Gastroesophageal sphincter (tissue), 4 donors: ENCODE results near the gene TCTN2. TPM values are rescaled to one million over a fixed set of nuclear protein-coding genes. Genes with fewer than 3 reads are reported as not detected.

Experiments used
- ATAC-seq: fragments of 150-250 bp; one replicate; pipeline ENCODE4 v1.9.1; 2016; ENCODE audit warnings: mild to moderate bottlenecking, moderate library complexity
- H3K27ac ChIP-seq, 4 donors: fragments of 200-600 bp; sonication (generic) in 3 of 4; 1 replicate in 3 of 4; 2 replicates in 1 of 4; pipeline ENCODE4 v1.5.1; 2016 to 2019
- H3K27me3 ChIP-seq: fragments of 200-600 bp; sonication (generic); one replicate; pipeline ENCODE4 v1.5.1; 2019
- H3K36me3 ChIP-seq, 2 donors: fragments of 200-600 bp; sonication (generic); one replicate each; pipeline ENCODE4 v1.5.1; 2019; ENCODE audit warnings: control low read depth in 1 of 2
- H3K4me1 ChIP-seq, 3 donors: fragments of 200-600 bp; sonication (generic); 1 replicate in 2 of 3; 2 replicates in 1 of 3; pipeline ENCODE4 v1.5.1; 2016 to 2019; ENCODE audit warnings: control low read depth in 2 of 3
- H3K4me3 ChIP-seq, 2 donors: fragments of 200-600 bp; sonication (generic); one replicate each; pipeline ENCODE4 v1.5.1; 2019; ENCODE audit warnings: mild to moderate bottlenecking in 1 of 2, moderate library complexity in 1 of 2
- H3K9me3 ChIP-seq, 3 donors: fragments of 200-600 bp; sonication (generic); one replicate each; pipeline ENCODE4 v1.5.1; 2017 to 2019; ENCODE audit warnings: control low read depth in 2 of 3
- CTCF ChIP-seq, 4 experiments: fragments of 200-600 bp in 2 of 4; fragments of 450-650 bp in 2 of 4; sonication (generic) in 1 of 4; IDR thresholded peaks; one replicate each; pipeline ENCODE4 v1.5.1; 2017 to 2019; ENCODE audit warnings: antibody characterized with exemption in 4 of 4, mild to moderate bottlenecking in 2 of 4, moderate library complexity in 2 of 4
- EP300 ChIP-seq: sonication (generic); formaldehyde crosslinking; IDR thresholded peaks from one replicate; pipeline ENCODE4 v1.6.1; 2017; ENCODE audit warnings: antibody characterized with exemption, mild to moderate bottlenecking
- POLR2A ChIP-seq, 2 donors: fragments of 450-650 bp; IDR thresholded peaks; one replicate each; pipeline ENCODE4 v1.6.1; 2017; ENCODE audit warnings: antibody characterized with exemption in 2 of 2, mild to moderate bottlenecking in 2 of 2, moderate library complexity in 1 of 2
- POLR2AphosphoS5 ChIP-seq: sonication (generic); formaldehyde crosslinking; IDR thresholded peaks from one replicate; pipeline ENCODE4 v1.6.1; 2017; ENCODE audit warnings: antibody characterized with exemption
- WGBS, 2 donors: methylation state at CpG; one replicate each; pipeline ENCODE4 v1.1.5; 2018; ENCODE audit warnings: low coverage in 1 of 2; 5-methylcytosine and 5-hydroxymethylcytosine counted together
- total RNA-seq, 4 donors: library from RNA; depleted of rRNA; stranded (reverse); fragments of >200 nt; gene quantifications; one replicate each; pipeline ENCODE4 v1.1.0, GENCODE V29; 2016

TCTN2 gene
- total RNA-seq, 4 donors from 2014 or later = 5.0 to 7.8 (median 7.1) TPM

GRCh38 chr12:123723765-123724164 is 52.9 kb downstream of the TCTN2 start:
- Histone ChIP-seq H3K27ac (no peak overlapping the region), H3K4me1 (no peaks in the 10 kb centered on the region), H3K36me3 (peaks cover 4 to 99% of the 10 kb centered on the region in 2 donors), H3K27me3 (no peaks in the 10 kb centered on the region), H3K9me3 (no peaks in the 10 kb centered on the region), H3K4me3 (no peak overlapping the region)
- no peak for ATAC-seq
- TF ChIP-seq CTCF (IDR thresholded peaks at IDR 0.05) (no peak), POLR2A (IDR thresholded peaks at IDR 0.05) (no peak), EP300 (no peak), POLR2AphosphoS5 (no peak)
- WGBS, 2 donors = 82 to 88% methylated on average over 4 to 5 of the region's 5 CpGs

- Histone ChIP-seq H3K4me3 (no peak overlapping the region), H3K4me1 (no peaks in the 10 kb centered on the region), H3K27me3 (no peaks in the 10 kb centered on the region), H3K36me3 (peaks cover 4 to 100% of the 10 kb centered on the region in 2 donors), H3K9me3 (no peaks in the 10 kb centered on the region), H3K27ac (no peak overlapping the region)
- TF ChIP-seq CTCF (IDR thresholded peaks at IDR 0.05) (no peak), EP300 (no peak), POLR2AphosphoS5 (no peak), POLR2A (IDR thresholded peaks at IDR 0.05) (no peak)
- ATAC-seq = no peak
- WGBS, 2 donors = 65 to 75% methylated on average over 2 of the region's 2 CpGs
Measured at GRCh38 chr12:123726244-123726643, 55.3 kb downstream of the TCTN2 start.

- WGBS, 2 donors = 83% methylated on average over 1 of the region's 2 CpGs; no CpG with 5 or more reads in 1 of the 2 donors
- TF ChIP-seq EP300 = no peak
- no peak for TF ChIP-seq POLR2A (IDR thresholded peaks at IDR 0.05)
- no peak for TF ChIP-seq POLR2AphosphoS5
- TF ChIP-seq CTCF (IDR thresholded peaks at IDR 0.05) = no peak
- no peaks in the 10 kb centered on the region for H3K4me1 ChIP-seq
- no peak for ATAC-seq
- peaks cover 4 to 100% of the 10 kb centered on the region in 2 donors for H3K36me3 ChIP-seq
- H3K27me3 ChIP-seq = no peaks in the 10 kb centered on the region
- no peaks in the 10 kb centered on the region for H3K9me3 ChIP-seq
- no peak overlapping the region for H3K27ac ChIP-seq
- no peak overlapping the region for H3K4me3 ChIP-seq
Measured at GRCh38 chr12:123726962-123727361, 56.0 kb downstream of the TCTN2 start.

DNA sequence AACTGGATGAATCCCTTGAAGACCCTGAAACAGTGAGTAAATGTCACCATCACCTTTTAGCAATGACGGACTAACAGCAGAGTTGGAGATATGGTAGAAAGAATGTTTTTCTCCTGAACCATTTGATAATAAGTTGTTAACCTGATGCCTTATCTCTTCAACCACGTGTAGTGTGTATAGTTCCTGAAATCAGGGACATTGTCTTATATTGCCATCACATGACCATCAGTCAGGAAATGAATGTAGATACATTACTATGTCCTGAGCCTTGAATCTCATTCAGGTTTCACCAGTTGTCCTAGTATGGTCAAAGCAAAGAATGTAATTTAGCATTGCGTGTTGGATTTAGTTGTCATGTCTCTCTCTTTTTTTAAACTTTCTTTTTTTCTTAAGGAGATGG is 57.0 kb downstream of the TCTN2 start:
- peaks cover 4 to 100% of the 10 kb centered on the region in 2 donors for H3K36me3 ChIP-seq

More for the DNA sequence above, 57.0 kb downstream of the TCTN2 start:
- TF ChIP-seq POLR2A (IDR thresholded peaks at IDR 0.05) = no peak
- no peak for TF ChIP-seq EP300
- no peak for TF ChIP-seq CTCF (IDR thresholded peaks at IDR 0.05)
- no peak for TF ChIP-seq POLR2AphosphoS5
- Histone ChIP-seq H3K27me3 (no peaks in the 10 kb centered on the region), H3K9me3 (no peaks in the 10 kb centered on the region), H3K4me1 (no peaks in the 10 kb centered on the region), H3K27ac (no peak overlapping the region), H3K4me3 (no peak overlapping the region)
- WGBS, 2 donors = 78 to 84% methylated on average over 3 of the region's 3 CpGs
- no peak for ATAC-seq
